Adipose tissue (tissue), 3 donors: ENCODE measurements around the gene ZNF688. TPM values are rescaled to one million over a fixed set of nuclear protein-coding genes. Genes with fewer than 3 reads are reported as not detected.
"Not testable (repeated sequence)": the region's sequence is repeated elsewhere in the genome, so short reads cannot be mapped to it uniquely, and the experiment has no call there.

Source experiments
- H3K27ac ChIP-seq: one replicate; pipeline ENCODE4 v1.5.1; 2013; ENCODE audit warnings: low read depth, low read length
- WGBS, 3 donors: extraction: QIAGEN DNeasy Blood & Tissue Kit; methylation state at CpG; one replicate each; pipeline ENCODE4 v1.1.7; 2013; 5-methylcytosine and 5-hydroxymethylcytosine counted together
- polyA plus RNA-seq, 3 donors: library from polyadenylated mRNA; stranded (reverse); fragments of 200-250 nt; gene quantifications; one replicate each; pipeline ENCODE4 v1.2.3, GENCODE V29; 2013
- donor health status: healthy with polysubstance abuse.
- donor health status: Bipolar disorder and iron deficiency.
- donor health status: healthy.

Gene ZNF688
- polyA plus RNA-seq, 3 donors: 8.7 to 21.9 (median 9.7) TPM

GRCh38 chr16:30539986-30540526, 31.5 kb downstream of the ZNF688 start:
- WGBS, 3 donors: 87 to 90% (median 88%) methylated on average over 13 of the region's 13 CpGs
- not testable (repeated sequence) for H3K27ac ChIP-seq

- WGBS, 3 donors: 51 to 84% (median 80%) methylated on average over 8 of the region's 8 CpGs
- no peak overlapping the region for H3K27ac ChIP-seq
Observed at GRCh38 chr16:30539000-30539964, 32.2 kb downstream of the ZNF688 start.

GRCh38 chr16:30536391-30537024, 35.0 kb downstream of the ZNF688 start:
- H3K27ac ChIP-seq: not testable (repeated sequence)
- 90 to 92% (median 90%) methylated on average over 13 of the region's 13 CpGs for WGBS, 3 donors

- WGBS, 3 donors: 24 to 28% (median 25%) methylated on average over 12 of the region's 12 CpGs
- no peak overlapping the region for H3K27ac ChIP-seq
Observed at GRCh38 chr16:30535777-30536190, 35.7 kb downstream of the ZNF688 start.

GRCh38 chr16:30535106-30535776, 36.3 kb downstream of the ZNF688 start:
- H3K27ac ChIP-seq: no peak overlapping the region
- 2 to 7% (median 2%) methylated on average over 18 of the region's 18 CpGs for WGBS, 3 donors

- 0 to 1% (median 0%) methylated on average over 57 to 70 of the region's 70 CpGs for WGBS, 3 donors
- peak within 1 kb of the TSS; percentile 75 for H3K27ac ChIP-seq
Observed at GRCh38 chr16:30534368-30535105, 37.0 kb downstream of the ZNF688 start, which contains the start of gene ZNF747. ZNF747 (minus strand) TSS chr16:30534858; CDS start chr16:30534679, 179 bp downstream.

- peak overlapping the region; percentile 75 for H3K27ac ChIP-seq
- 10 to 15% (median 15%) methylated on average over 28 to 29 of the region's 29 CpGs for WGBS, 3 donors
Observed at GRCh38 chr16:30533748-30534367, 37.7 kb downstream of the ZNF688 start.

GRCh38 chr16:30533146-30533522, 38.4 kb downstream of the ZNF688 start:
- no peak overlapping the region for H3K27ac ChIP-seq
- 49 to 79% (median 71%) methylated on average over 11 of the region's 11 CpGs for WGBS, 3 donors

- 94 to 95% (median 94%) methylated on average over 55 to 57 of the region's 57 CpGs for WGBS, 3 donors
- H3K27ac ChIP-seq: no peak overlapping the region
Observed at GRCh38 chr16:30532285-30533145, 39.0 kb downstream of the ZNF688 start.

- WGBS, 3 donors: 72 to 81% (median 80%) methylated on average over 13 of the region's 13 CpGs
- no peak overlapping the region for H3K27ac ChIP-seq
Observed at GRCh38 chr16:30530163-30531037, 41.1 kb downstream of the ZNF688 start.

- 56 to 76% (median 75%) methylated on average over 4 of the region's 4 CpGs for WGBS, 3 donors
- H3K27ac ChIP-seq: no peak overlapping the region
Observed at GRCh38 chr16:30528799-30529457, 42.6 kb downstream of the ZNF688 start.

- 9 to 10% (median 9%) methylated on average over 14 of the region's 14 CpGs for WGBS, 3 donors
- peak overlapping the region; percentile 67 for H3K27ac ChIP-seq
Observed at GRCh38 chr16:30527635-30528178, 43.8 kb downstream of the ZNF688 start.

- WGBS, 3 donors: 1% methylated on average over 55 to 79 of the region's 79 CpGs
- H3K27ac ChIP-seq: peak overlapping the region; percentile 85
Observed at GRCh38 chr16:30526823-30527634, 44.5 kb downstream of the ZNF688 start.

GRCh38 chr16:30526137-30526822, 45.2 kb downstream of the ZNF688 start, which contains the start of gene ZNF768:
ZNF768 (minus strand) TSS chr16:30526566; CDS start chr16:30526413, 153 bp downstream.
- 1% methylated on average over 49 to 73 of the region's 73 CpGs for WGBS, 3 donors
- peak within 1 kb of the TSS; percentile 85 for H3K27ac ChIP-seq
